ENCODE data around the gene ENPP1. TPM values are rescaled to one million over a fixed set of nuclear protein-coding genes. Genes with fewer than 3 reads are reported as not detected.

Gene ENPP1
- total RNA-seq, 1 donor from 2014 or later = 32.4 TPM

GRCh38 chr6:131791476-131791875 is 16.3 kb upstream of the ENPP1 start:
- DNase-seq (ENCODE audit: low spot score) = no peak
- H3K4me1 Mint-ChIP-seq (ENCODE audit: unreplicated experiment) = no peaks in the 10 kb centered on the region
- no peaks in the 10 kb centered on the region for H3K9me3 Mint-ChIP-seq (ENCODE audit: unreplicated experiment)
- no peak for TF ChIP-seq CTCF (IDR thresholded peaks at IDR 0.05; ENCODE audit: unreplicated experiment)
- no peaks in the 10 kb centered on the region for H3K27me3 Mint-ChIP-seq (ENCODE audit: unreplicated experiment)
- no peak overlapping the region for H3K4me3 Mint-ChIP-seq (ENCODE audit: unreplicated experiment)
- H3K36me3 Mint-ChIP-seq (ENCODE audit: low read depth, unreplicated experiment) = no peaks in the 10 kb centered on the region
- no peak overlapping the region for H3K27ac Mint-ChIP-seq (ENCODE audit: unreplicated experiment)

GRCh38 chr6:131792091-131792496 is 15.7 kb upstream of the ENPP1 start:
- Mint-ChIP-seq H3K4me1 (ENCODE audit: unreplicated experiment) (no peaks in the 10 kb centered on the region), H3K27me3 (ENCODE audit: unreplicated experiment) (no peaks in the 10 kb centered on the region), H3K36me3 (ENCODE audit: low read depth, unreplicated experiment) (no peaks in the 10 kb centered on the region), H3K9me3 (ENCODE audit: unreplicated experiment) (no peaks in the 10 kb centered on the region), H3K4me3 (ENCODE audit: unreplicated experiment) (no peak overlapping the region), H3K27ac (ENCODE audit: unreplicated experiment) (no peak overlapping the region)
- no peak for DNase-seq (ENCODE audit: low spot score)
- TF ChIP-seq CTCF (IDR thresholded peaks at IDR 0.05; ENCODE audit: unreplicated experiment) = no peak

GRCh38 chr6:131795366-131795765 is 12.5 kb upstream of the ENPP1 start:
- Mint-ChIP-seq H3K36me3 (ENCODE audit: low read depth, unreplicated experiment) (no peaks in the 10 kb centered on the region), H3K27me3 (ENCODE audit: unreplicated experiment) (no peaks in the 10 kb centered on the region), H3K27ac (ENCODE audit: unreplicated experiment) (no peak overlapping the region), H3K4me1 (ENCODE audit: unreplicated experiment) (no peaks in the 10 kb centered on the region), H3K9me3 (ENCODE audit: unreplicated experiment) (no peaks in the 10 kb centered on the region), H3K4me3 (ENCODE audit: unreplicated experiment) (no peak overlapping the region)
- no peak for TF ChIP-seq CTCF (IDR thresholded peaks at IDR 0.05; ENCODE audit: unreplicated experiment)
- no peak for DNase-seq (ENCODE audit: low spot score)

- Mint-ChIP-seq H3K27ac (ENCODE audit: unreplicated experiment) (no peak overlapping the region), H3K4me1 (ENCODE audit: unreplicated experiment) (peaks cover 4% of the 10 kb centered on the region), H3K9me3 (ENCODE audit: unreplicated experiment) (peaks cover 4% of the 10 kb centered on the region), H3K36me3 (ENCODE audit: low read depth, unreplicated experiment) (peaks cover 4% of the 10 kb centered on the region), H3K27me3 (ENCODE audit: unreplicated experiment) (no peaks in the 10 kb centered on the region), H3K4me3 (ENCODE audit: unreplicated experiment) (no peak overlapping the region)
- no peak for DNase-seq (ENCODE audit: low spot score)
- no peak for TF ChIP-seq CTCF (IDR thresholded peaks at IDR 0.05; ENCODE audit: unreplicated experiment)
Measured at GRCh38 chr6:131802347-131802746, 5.5 kb upstream of the ENPP1 start.

- no peaks in the 10 kb centered on the region for H3K27me3 Mint-ChIP-seq (ENCODE audit: unreplicated experiment)
- no peak overlapping the region for H3K4me3 Mint-ChIP-seq (ENCODE audit: unreplicated experiment)
- peaks cover 5% of the 10 kb centered on the region for H3K4me1 Mint-ChIP-seq (ENCODE audit: unreplicated experiment)
- no peak for TF ChIP-seq CTCF (IDR thresholded peaks at IDR 0.05; ENCODE audit: unreplicated experiment)
- no peak overlapping the region for H3K27ac Mint-ChIP-seq (ENCODE audit: unreplicated experiment)
- DNase-seq (ENCODE audit: low spot score) = no peak
- peaks cover 4% of the 10 kb centered on the region for H3K36me3 Mint-ChIP-seq (ENCODE audit: low read depth, unreplicated experiment)
- H3K9me3 Mint-ChIP-seq (ENCODE audit: unreplicated experiment) = peaks cover 4% of the 10 kb centered on the region
Measured at GRCh38 chr6:131803007-131803769, 4.6 kb upstream of the ENPP1 start.
